Measurements from ENCODE around the gene TMEM255B. TPM values are rescaled to one million over a fixed set of nuclear protein-coding genes. Genes with fewer than 3 reads are reported as not detected.
A peak's percentile ranks its signal among the peaks of the same experiment; 100 is the strongest.
"Not testable (repeated sequence)": the region's sequence is repeated elsewhere in the genome, so short reads cannot be mapped to it uniquely, and the experiment has no call there.

Gene TMEM255B
- polyA plus RNA-seq, 6 donors from 2014 or later, result 0.05 to 1.5 (median 0.65) TPM

- H3K36me3 Mint-ChIP-seq, result peaks cover 0 to 7% of the 10 kb centered on the region in 2 donors
- no peaks in the 10 kb centered on the region for H3K9me3 Mint-ChIP-seq
- H3K4me3 Mint-ChIP-seq, result no peak overlapping the region
- no peaks in the 10 kb centered on the region for H3K4me1 Mint-ChIP-seq
- ATAC-seq (ENCODE audit: low read depth in 2 of 2), result no peak
- H3K27ac Mint-ChIP-seq, result no peak overlapping the region
- peaks cover 18 to 32% (median 25%) of the 10 kb centered on the region in 3 donors for H3K27me3 Mint-ChIP-seq
- no peak for DNase-seq
Observed at GRCh38 chr13:113783966-113784644, 25.1 kb downstream of the TMEM255B start.

- H3K27me3 Mint-ChIP-seq, result peaks cover 19 to 30% (median 20%) of the 10 kb centered on the region in 3 donors
- no peaks in the 10 kb centered on the region for H3K4me1 Mint-ChIP-seq
- peaks cover 0 to 7% of the 10 kb centered on the region in 2 donors for H3K36me3 Mint-ChIP-seq
- no peak overlapping the region for H3K27ac Mint-ChIP-seq
- DNase-seq (no peak), ATAC-seq (ENCODE audit: low read depth in 2 of 2) (no peak)
- H3K9me3 Mint-ChIP-seq, result no peaks in the 10 kb centered on the region
- no peak overlapping the region for H3K4me3 Mint-ChIP-seq
Observed at GRCh38 chr13:113784645-113785024, 25.6 kb downstream of the TMEM255B start.

GRCh38 chr13:113785051-113786010 lies 26.3 kb downstream of the TMEM255B start:
- Mint-ChIP-seq H3K27ac (no peak overlapping the region), H3K4me1 (no peaks in the 10 kb centered on the region), H3K36me3 (peaks cover 0 to 7% of the 10 kb centered on the region in 2 donors), H3K4me3 (peak overlapping the region in 1 of 8 donors; percentile 12), H3K9me3 (no peaks in the 10 kb centered on the region), H3K27me3 (peaks cover 19 to 30% (median 20%) of the 10 kb centered on the region in 3 donors)
- ATAC-seq (ENCODE audit: low read depth in 2 of 2) (no peak), DNase-seq (no peak)

- no peak overlapping the region for H3K4me3 Mint-ChIP-seq
- ATAC-seq (ENCODE audit: low read depth in 2 of 2) (no peak), DNase-seq (no peak)
- H3K4me1 Mint-ChIP-seq, result no peaks in the 10 kb centered on the region
- H3K27me3 Mint-ChIP-seq, result peaks cover 21 to 38% (median 26%) of the 10 kb centered on the region in 3 donors
- H3K36me3 Mint-ChIP-seq, result peaks cover 0 to 7% of the 10 kb centered on the region in 2 donors
- no peaks in the 10 kb centered on the region for H3K9me3 Mint-ChIP-seq
- no peak overlapping the region for H3K27ac Mint-ChIP-seq
Observed at GRCh38 chr13:113786262-113786841, 27.3 kb downstream of the TMEM255B start.

- Mint-ChIP-seq H3K9me3 (no peaks in the 10 kb centered on the region), H3K36me3 (peaks cover 0 to 7% of the 10 kb centered on the region in 2 donors), H3K4me1 (no peaks in the 10 kb centered on the region), H3K27me3 (peaks cover 20 to 45% (median 27%) of the 10 kb centered on the region in 3 donors), H3K27ac (no peak overlapping the region), H3K4me3 (no peak overlapping the region)
- no peak for ATAC-seq (ENCODE audit: low read depth in 2 of 2)
- no peak for DNase-seq
Observed at GRCh38 chr13:113787694-113788093, 28.7 kb downstream of the TMEM255B start.

- H3K9me3 Mint-ChIP-seq, result no peaks in the 10 kb centered on the region
- H3K4me3 Mint-ChIP-seq, result no peak overlapping the region
- DNase-seq (no peak), ATAC-seq (ENCODE audit: low read depth in 2 of 2) (no peak)
- H3K27me3 Mint-ChIP-seq, result peaks cover 20 to 40% (median 21%) of the 10 kb centered on the region in 3 donors
- no peak overlapping the region for H3K27ac Mint-ChIP-seq
- no peaks in the 10 kb centered on the region for H3K4me1 Mint-ChIP-seq
- peaks cover 0 to 7% of the 10 kb centered on the region in 2 donors for H3K36me3 Mint-ChIP-seq
Observed at GRCh38 chr13:113788413-113789135, 29.5 kb downstream of the TMEM255B start.

- Mint-ChIP-seq H3K27me3 (peaks cover 16 to 34% (median 19%) of the 10 kb centered on the region in 3 donors), H3K4me1 (no peaks in the 10 kb centered on the region), H3K9me3 (no peaks in the 10 kb centered on the region), H3K4me3 (no peak overlapping the region), H3K27ac (no peak overlapping the region), H3K36me3 (peaks cover 0 to 4% of the 10 kb centered on the region in 2 donors)
- DNase-seq, result no peak
- ATAC-seq (ENCODE audit: low read depth in 2 of 2), result no peak
Observed at GRCh38 chr13:113789167-113789566, 30.1 kb downstream of the TMEM255B start.

GRCh38 chr13:113789931-113790330 lies 30.9 kb downstream of the TMEM255B start:
- H3K9me3 Mint-ChIP-seq; H3K36me3 Mint-ChIP-seq; ATAC-seq (ENCODE audit: low read depth in 2 of 2); H3K27ac Mint-ChIP-seq; H3K4me1 Mint-ChIP-seq; DNase-seq; H3K4me3 Mint-ChIP-seq: not testable (repeated sequence)
- peaks cover 9 to 26% (median 11%) of the 10 kb centered on the region in 3 donors for H3K27me3 Mint-ChIP-seq

- DNase-seq (no peak), ATAC-seq (ENCODE audit: low read depth in 2 of 2) (no peak)
- Mint-ChIP-seq H3K4me1 (no peaks in the 10 kb centered on the region), H3K4me3 (no peak overlapping the region), H3K27ac (no peak overlapping the region), H3K9me3 (no peaks in the 10 kb centered on the region), H3K36me3 (no peaks in the 10 kb centered on the region), H3K27me3 (peaks cover 6 to 23% (median 9%) of the 10 kb centered on the region in 3 donors)
Observed at GRCh38 chr13:113791226-113791625, 32.2 kb downstream of the TMEM255B start.

- no peaks in the 10 kb centered on the region for H3K4me1 Mint-ChIP-seq
- ATAC-seq (ENCODE audit: low read depth in 2 of 2) (no peak), DNase-seq (no peak)
- peaks cover 6 to 23% (median 9%) of the 10 kb centered on the region in 3 donors for H3K27me3 Mint-ChIP-seq
- H3K9me3 Mint-ChIP-seq, result no peaks in the 10 kb centered on the region
- H3K36me3 Mint-ChIP-seq, result no peaks in the 10 kb centered on the region
- no peak overlapping the region for H3K4me3 Mint-ChIP-seq
- no peak overlapping the region for H3K27ac Mint-ChIP-seq
Observed at GRCh38 chr13:113791761-113792160, 32.7 kb downstream of the TMEM255B start.

GRCh38 chr13:113792236-113792770 lies 33.3 kb downstream of the TMEM255B start:
- H3K27ac Mint-ChIP-seq, result no peak overlapping the region
- peaks cover 6 to 23% (median 9%) of the 10 kb centered on the region in 3 donors for H3K27me3 Mint-ChIP-seq
- no peaks in the 10 kb centered on the region for H3K9me3 Mint-ChIP-seq
- ATAC-seq (ENCODE audit: low read depth in 2 of 2), result no peak
- no peaks in the 10 kb centered on the region for H3K4me1 Mint-ChIP-seq
- no peak overlapping the region for H3K4me3 Mint-ChIP-seq
- no peaks in the 10 kb centered on the region for H3K36me3 Mint-ChIP-seq
- DNase-seq, result no peak

GRCh38 chr13:113792886-113793717 lies 34.1 kb downstream of the TMEM255B start:
- H3K4me3 Mint-ChIP-seq, result no peak overlapping the region
- H3K9me3 Mint-ChIP-seq, result no peaks in the 10 kb centered on the region
- no peak for ATAC-seq (ENCODE audit: low read depth in 2 of 2)
- DNase-seq, result no peak
- H3K4me1 Mint-ChIP-seq, result no peaks in the 10 kb centered on the region
- H3K27me3 Mint-ChIP-seq, result peaks cover 6 to 23% (median 9%) of the 10 kb centered on the region in 3 donors
- H3K27ac Mint-ChIP-seq, result peak overlapping the region in 1 of 6 donors; percentile 43
- H3K36me3 Mint-ChIP-seq, result no peaks in the 10 kb centered on the region
